RPMI8226 (cell line): ENCODE results near the gene SPTBN1.
A peak's percentile ranks its signal among the peaks of the same experiment; 100 is the strongest.

ENCODE experiments used
- DNase-seq: peaks from one replicate; pipeline ENCODE4 v3.0.0-alpha.2; 2015

Gene SPTBN1

GRCh38 chr2:54534625-54535024 lies 78.5 kb downstream of the SPTBN1 start:
- no peak for DNase-seq

GRCh38 chr2:54535599-54536195 lies 79.6 kb downstream of the SPTBN1 start:
- DNase-seq, result peak; percentile 38

DNA sequence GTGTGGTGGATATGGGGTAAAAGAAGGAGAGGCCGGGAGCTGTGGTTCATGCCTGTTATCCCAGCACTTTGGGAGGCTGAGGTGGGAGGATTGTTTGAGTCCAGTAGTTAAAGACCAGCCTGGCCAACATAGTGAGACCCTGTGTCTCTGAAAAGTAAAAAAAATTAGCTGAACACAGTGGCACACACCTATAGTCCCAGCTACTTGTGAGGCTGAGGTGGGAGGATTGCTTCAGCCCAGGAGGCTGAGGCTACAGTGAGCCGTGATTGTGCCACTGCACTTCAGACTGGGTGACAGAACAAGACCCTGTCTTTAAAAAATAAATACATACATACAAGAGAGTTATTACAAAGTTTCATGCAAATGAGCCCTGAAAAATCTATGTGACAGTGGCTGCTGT lies 80.6 kb downstream of the SPTBN1 start:
- no peak for DNase-seq

DNA sequence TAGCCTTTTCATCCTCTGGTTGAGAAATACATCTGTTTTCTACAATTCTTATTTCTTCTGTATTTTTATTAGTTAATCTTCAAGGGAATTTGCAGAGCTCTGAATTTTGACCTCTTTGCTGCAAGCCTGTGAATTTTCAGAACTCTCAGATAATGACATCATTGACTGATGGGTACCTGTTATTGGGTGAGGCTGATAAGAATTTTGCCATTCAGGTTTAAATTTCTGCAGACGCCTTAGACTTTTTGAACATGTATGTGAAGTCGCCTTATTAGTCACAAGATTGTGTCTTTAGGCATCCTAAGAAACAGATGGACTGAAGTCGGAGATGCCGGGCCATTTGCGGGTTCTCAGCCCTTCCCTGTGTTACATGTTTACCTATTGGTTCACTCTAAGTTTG lies 82.4 kb downstream of the SPTBN1 start:
- no peak for DNase-seq

- DNase-seq, result no peak
These were observed 83.6 kb downstream of the SPTBN1 start for GRCh38 chr2:54539683-54540082.

DNA sequence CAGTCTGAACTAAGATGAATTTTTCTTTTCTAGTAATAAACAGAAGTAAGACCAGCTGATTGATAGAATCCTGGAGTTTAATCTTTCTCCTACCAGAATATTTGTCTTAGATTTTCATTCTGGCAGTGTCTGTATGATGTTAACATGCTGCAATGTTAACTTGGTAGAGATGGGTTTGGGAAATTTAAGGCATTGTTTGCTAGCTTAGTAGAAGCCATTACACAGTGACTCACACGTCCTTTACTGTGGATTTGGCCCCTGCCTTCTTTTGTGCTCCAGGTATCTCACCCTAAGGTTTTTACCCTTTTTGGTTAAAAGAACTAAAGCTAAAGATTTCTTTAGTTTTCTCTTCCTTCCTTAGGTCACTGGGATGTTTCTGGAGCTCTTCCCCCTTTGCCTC lies 84.1 kb downstream of the SPTBN1 start:
- no peak for DNase-seq

GRCh38 chr2:54541995-54542394 lies 85.9 kb downstream of the SPTBN1 start:
- DNase-seq, result no peak

- DNase-seq, result no peak
These were observed 87.7 kb downstream of the SPTBN1 start for GRCh38 chr2:54543733-54544396.

- DNase-seq, result no peak
These were observed 89.7 kb downstream of the SPTBN1 start for GRCh38 chr2:54545702-54546450.

DNA sequence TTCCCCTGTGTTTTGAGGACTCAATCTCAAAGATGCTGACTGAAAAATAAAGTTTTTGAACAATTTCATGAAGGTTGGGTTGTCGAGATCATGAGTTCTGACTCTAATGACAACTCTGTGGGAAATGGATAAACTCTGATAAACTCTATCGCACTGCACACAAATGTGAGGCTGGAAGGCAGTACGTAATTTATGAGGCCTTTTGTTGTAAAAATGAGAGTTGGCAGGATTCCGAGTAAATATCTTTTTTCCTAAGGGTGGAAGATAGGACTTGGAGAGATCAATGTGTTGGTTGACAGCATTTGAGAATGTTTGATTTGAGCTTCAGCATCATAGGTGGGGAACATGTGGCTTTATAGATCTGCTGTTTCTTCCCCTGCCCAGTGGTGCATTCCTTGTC lies 90.4 kb downstream of the SPTBN1 start:
- DNase-seq, result no peak

DNA sequence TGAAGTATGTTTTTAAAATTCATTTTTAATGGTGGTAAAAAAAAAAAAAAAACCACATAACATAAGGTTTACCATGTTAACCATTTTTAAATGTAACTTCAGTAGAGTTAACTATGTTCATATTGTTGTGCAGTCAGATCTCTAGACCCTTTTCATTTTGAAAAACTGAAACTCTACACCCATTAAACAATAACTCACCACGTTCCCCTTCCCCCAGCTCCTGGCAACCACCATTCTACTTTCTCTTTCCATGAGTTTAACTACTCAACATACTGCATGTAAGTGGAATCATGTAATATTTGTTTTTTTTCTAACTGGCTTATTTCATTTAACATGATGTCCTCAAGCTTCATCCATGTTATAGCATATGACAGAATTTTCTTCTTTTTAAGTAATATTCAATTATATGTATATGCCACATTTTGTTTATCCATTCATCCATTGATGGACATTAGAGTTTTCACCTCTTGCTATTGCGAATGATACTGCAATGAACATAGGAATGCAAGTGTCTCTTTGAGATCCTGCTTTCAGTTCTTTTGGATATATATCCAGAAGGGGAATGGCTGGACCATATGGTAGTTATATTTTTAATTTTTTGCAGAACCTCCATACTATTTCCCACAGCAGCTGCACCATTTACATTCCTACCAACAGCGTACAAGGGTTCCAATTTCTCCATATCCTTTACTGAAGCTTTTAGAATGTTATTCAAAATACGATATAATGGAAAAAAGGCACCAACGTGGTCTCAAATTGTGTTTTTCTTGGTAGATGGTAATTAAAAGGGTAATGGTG lies 91.0 kb downstream of the SPTBN1 start:
- no peak for DNase-seq

DNA sequence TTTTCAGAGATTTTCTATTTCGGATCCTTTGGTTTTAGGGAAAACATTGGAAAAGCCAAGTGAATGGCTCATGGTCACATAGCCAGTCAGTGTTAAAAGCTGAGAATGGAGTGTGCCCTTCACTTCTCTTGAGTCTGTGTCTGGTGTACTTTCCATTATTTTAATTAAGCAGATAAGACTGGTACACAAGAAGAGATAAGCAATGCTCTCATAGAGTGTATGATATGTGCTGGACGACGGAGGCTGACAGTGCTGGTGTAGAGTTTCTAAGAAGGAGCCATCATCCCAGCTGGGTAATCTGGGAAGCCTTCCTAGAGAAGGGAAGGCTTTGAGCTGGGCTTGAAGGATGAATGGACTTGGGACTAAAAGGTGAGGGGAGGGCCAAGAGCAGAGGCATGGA lies 93.3 kb downstream of the SPTBN1 start:
- DNase-seq, result no peak

DNA sequence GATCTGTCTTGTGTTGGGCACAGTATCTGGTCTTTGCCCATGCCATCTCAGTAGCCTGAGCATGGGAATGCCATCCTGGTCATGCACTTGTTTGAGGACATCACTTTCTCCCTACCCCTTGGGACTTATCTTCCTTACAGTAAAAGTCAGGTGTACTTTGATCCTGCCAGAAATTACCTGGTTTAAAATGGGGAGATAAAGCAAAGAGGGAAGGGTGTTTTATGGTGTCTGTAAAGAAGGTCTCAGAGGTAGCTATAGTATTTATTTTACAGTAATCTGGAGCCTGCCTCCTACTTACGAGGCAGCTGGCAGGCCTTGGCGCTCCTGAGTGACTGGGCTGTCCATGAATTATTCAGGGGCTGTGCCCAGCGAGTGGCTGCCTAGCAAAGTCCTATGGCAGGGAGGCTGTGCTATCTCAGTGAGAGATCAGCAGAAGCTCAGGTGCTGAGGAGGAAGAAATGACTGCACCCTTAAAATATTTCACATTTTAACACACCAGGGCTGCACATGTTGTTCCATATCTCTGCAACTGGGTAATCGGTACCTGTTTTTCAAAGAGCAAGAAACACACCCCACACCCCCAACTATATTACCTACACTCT lies 93.9 kb downstream of the SPTBN1 start:
- no peak for DNase-seq

GRCh38 chr2:54550547-54550946 lies 94.4 kb downstream of the SPTBN1 start:
- no peak for DNase-seq

DNA sequence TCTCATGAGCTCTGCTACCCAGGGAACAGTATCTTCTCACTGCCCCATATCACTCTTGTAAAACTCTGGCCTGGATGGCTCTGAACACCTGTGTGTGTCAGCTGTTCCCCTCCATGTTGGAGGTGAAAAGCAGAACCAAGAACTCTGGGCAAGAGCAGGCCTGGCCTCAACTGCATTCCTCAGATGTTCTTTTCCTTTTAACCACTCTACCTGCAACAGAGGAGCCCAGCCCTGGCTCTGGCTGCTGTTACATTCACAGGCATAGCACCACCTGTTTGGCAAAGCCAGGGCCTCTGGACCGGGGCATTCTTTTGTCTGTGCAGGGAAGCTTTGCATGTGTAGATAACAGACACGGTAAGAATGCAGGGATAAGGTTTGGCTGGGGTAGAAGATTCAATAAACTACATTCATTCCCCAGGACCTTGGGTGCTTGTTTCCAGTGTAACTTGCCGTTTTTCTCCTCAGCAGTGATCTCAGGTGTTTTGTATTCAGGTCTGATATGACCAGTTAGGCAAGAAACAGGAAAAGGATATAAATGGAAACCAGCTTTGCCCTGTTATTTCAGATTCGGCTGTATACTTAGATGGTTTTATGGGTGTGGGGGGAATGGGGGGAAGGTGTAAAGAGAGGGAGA lies 95.1 kb downstream of the SPTBN1 start:
- peak; percentile 84 for DNase-seq

DNA sequence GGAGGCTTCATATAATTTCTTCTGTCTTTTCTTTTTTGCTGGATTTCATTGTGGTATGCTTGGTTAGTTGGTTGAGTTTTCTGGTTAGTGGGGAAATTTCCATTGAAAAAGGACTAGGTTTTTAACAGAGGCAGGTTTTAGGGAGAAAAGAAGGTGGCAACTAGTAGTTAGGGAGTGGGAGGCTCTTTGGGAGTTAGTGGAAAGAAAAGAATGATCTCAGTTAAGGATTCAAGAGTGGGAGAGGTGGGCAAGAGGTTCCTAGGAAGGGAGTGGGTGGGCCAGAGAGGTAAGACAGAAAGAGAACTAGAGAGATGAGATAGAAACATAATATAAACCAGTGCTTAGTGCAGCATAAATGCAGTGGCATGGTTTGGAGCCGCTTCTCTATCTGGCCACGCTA lies 96.9 kb downstream of the SPTBN1 start:
- DNase-seq, result no peak

- DNase-seq, result no peak
These were observed 97.6 kb downstream of the SPTBN1 start for GRCh38 chr2:54553775-54554174.

- no peak for DNase-seq
These were observed 99.3 kb downstream of the SPTBN1 start for GRCh38 chr2:54555318-54555837.

- DNase-seq, result no peak
These were observed 100.5 kb downstream of the SPTBN1 start for GRCh38 chr2:54556621-54557121.

- DNase-seq, result no peak
These were observed 101.1 kb downstream of the SPTBN1 start for GRCh38 chr2:54557211-54557600.

- peak; percentile 85 for DNase-seq
These were observed 101.6 kb downstream of the SPTBN1 start for GRCh38 chr2:54557601-54558187.
